Mesodermal cell (in vitro differentiated cells): Measurements from ENCODE around the gene UBAP2.
"Not testable (repeated sequence)": the region's sequence is repeated elsewhere in the genome, so short reads cannot be mapped to it uniquely, and the experiment has no call there.

Experiments
- H3K27ac ChIP-seq: 2 replicates; pipeline ENCODE4 v1.7.0; 2013; ENCODE audit warnings: mild to moderate bottlenecking, low read depth, low read length, moderate library complexity; ENCODE audit not compliant: severe bottlenecking
- H3K36me3 ChIP-seq: 2 replicates; pipeline ENCODE4 v1.7.1; 2013; ENCODE audit warnings: mild to moderate bottlenecking, low read length, moderate library complexity; ENCODE audit not compliant: control insufficient read depth, insufficient read depth
- H3K4me1 ChIP-seq: one replicate; pipeline ENCODE4 v1.7.1; 2013; ENCODE audit warnings: mild to moderate bottlenecking, low read length; ENCODE audit not compliant: insufficient read depth, control insufficient read depth, poor library complexity, severe bottlenecking
- H3K4me3 ChIP-seq: 2 replicates; pipeline ENCODE4 v1.7.0; 2013; ENCODE audit warnings: low read length, control low read depth, mild to moderate bottlenecking; ENCODE audit not compliant: insufficient read depth, poor library complexity, severe bottlenecking; ENCODE audit errors: extremely low read depth
- H3K9me3 ChIP-seq: 2 replicates; pipeline ENCODE4 v1.7.1; 2013; ENCODE audit warnings: mild to moderate bottlenecking, low read length, moderate library complexity; ENCODE audit not compliant: control insufficient read depth
- WGBS, 2 experiments: methylation state at CpG; one replicate each; pipeline ENCODE4 v1.1.5; 2013; ENCODE audit warnings: missing lambda C conversion rate in 2 of 2; ENCODE audit not compliant: insufficient coverage in 2 of 2; 5-methylcytosine and 5-hydroxymethylcytosine counted together

UBAP2 gene

GRCh38 chr9:33988219-33988890, 60.3 kb downstream of the UBAP2 start:
- Histone ChIP-seq H3K4me3 (no peak overlapping the region), H3K36me3 (peaks cover 79% of the 10 kb centered on the region), H3K27ac (no peak overlapping the region), H3K9me3 (no peaks in the 10 kb centered on the region), H3K4me1 (no peaks in the 10 kb centered on the region)
- 86 to 95% methylated on average over 3 to 5 of the region's 5 CpGs for WGBS, 2 experiments

- Histone ChIP-seq H3K4me3 (no peak overlapping the region), H3K9me3 (no peaks in the 10 kb centered on the region), H3K27ac (no peak overlapping the region), H3K4me1 (no peaks in the 10 kb centered on the region), H3K36me3 (peaks cover 73% of the 10 kb centered on the region)
- no CpG with 5 or more reads among the region's 3 CpGs for WGBS, 2 experiments
These were observed 72.3 kb downstream of the UBAP2 start for GRCh38 chr9:33976414-33976813.

- H3K9me3 ChIP-seq = no peaks in the 10 kb centered on the region
- H3K36me3 ChIP-seq = peaks cover 73% of the 10 kb centered on the region
- no peak overlapping the region for H3K27ac ChIP-seq
- no peaks in the 10 kb centered on the region for H3K4me1 ChIP-seq
- 100% methylated on average over 1 of the region's 2 CpGs; no CpG with 5 or more reads in 1 of the 2 experiments for WGBS, 2 experiments
- no peak overlapping the region for H3K4me3 ChIP-seq
These were observed 76.0 kb downstream of the UBAP2 start for GRCh38 chr9:33972698-33973097.

- Histone ChIP-seq H3K4me1 (no peaks in the 10 kb centered on the region), H3K9me3 (no peaks in the 10 kb centered on the region), H3K27ac (no peak overlapping the region), H3K36me3 (peaks cover 56% of the 10 kb centered on the region), H3K4me3 (no peak overlapping the region)
- 100% methylated on average over 1 of the region's 2 CpGs; no CpG with 5 or more reads in 1 of the 2 experiments for WGBS, 2 experiments
These were observed 84.5 kb downstream of the UBAP2 start for GRCh38 chr9:33964086-33964768.

GRCh38 chr9:33962468-33962867, 86.2 kb downstream of the UBAP2 start:
- peaks cover 70% of the 10 kb centered on the region for H3K36me3 ChIP-seq
- 72 to 100% methylated on average over 2 of the region's 7 CpGs for WGBS, 2 experiments
- not testable (repeated sequence) for H3K4me1 ChIP-seq, H3K4me3 ChIP-seq, H3K9me3 ChIP-seq, H3K27ac ChIP-seq

- Histone ChIP-seq H3K36me3 (peaks cover 76% of the 10 kb centered on the region), H3K4me1 (no peaks in the 10 kb centered on the region)
- WGBS, 2 experiments = no CpG with 5 or more reads among the region's 2 CpGs
These were observed 89.0 kb downstream of the UBAP2 start for GRCh38 chr9:33959725-33960124.

GRCh38 chr9:33956544-33956943, 92.1 kb downstream of the UBAP2 start:
- no peaks in the 10 kb centered on the region for H3K4me1 ChIP-seq
- peaks cover 86% of the 10 kb centered on the region for H3K36me3 ChIP-seq
- no peak overlapping the region for H3K4me3 ChIP-seq
- H3K27ac ChIP-seq = no peak overlapping the region
- H3K9me3 ChIP-seq = no peaks in the 10 kb centered on the region
- 100% methylated on average over 1 of the region's 4 CpGs for WGBS, 2 experiments

More at GRCh38 chr9:33959725-33960124, 89.0 kb downstream of the UBAP2 start:
- Histone ChIP-seq H3K27ac (no peak overlapping the region), H3K4me3 (no peak overlapping the region), H3K9me3 (no peaks in the 10 kb centered on the region)

- Histone ChIP-seq H3K36me3 (peaks cover 76% of the 10 kb centered on the region), H3K4me1 (no peaks in the 10 kb centered on the region), H3K4me3 (no peak overlapping the region), H3K9me3 (no peaks in the 10 kb centered on the region), H3K27ac (no peak overlapping the region)
- 80% methylated on average over 1 of the region's 2 CpGs; no CpG with 5 or more reads in 1 of the 2 experiments for WGBS, 2 experiments
These were observed 96.6 kb downstream of the UBAP2 start for GRCh38 chr9:33952066-33952465.

- H3K36me3 ChIP-seq = peaks cover 72% of the 10 kb centered on the region
- no peak overlapping the region for H3K4me3 ChIP-seq
- H3K4me1 ChIP-seq = no peaks in the 10 kb centered on the region
- WGBS, 2 experiments = no CpG with 5 or more reads among the region's 1 CpG
- no peaks in the 10 kb centered on the region for H3K9me3 ChIP-seq
- H3K27ac ChIP-seq = no peak overlapping the region
These were observed 98.3 kb downstream of the UBAP2 start for GRCh38 chr9:33950371-33950770.

GRCh38 chr9:33946779-33947535, 101.7 kb downstream of the UBAP2 start:
- no peaks in the 10 kb centered on the region for H3K9me3 ChIP-seq
- H3K27ac ChIP-seq = no peak overlapping the region
- 93 to 100% methylated on average over 2 to 3 of the region's 3 CpGs for WGBS, 2 experiments
- peaks cover 85% of the 10 kb centered on the region for H3K36me3 ChIP-seq
- no peak overlapping the region for H3K4me3 ChIP-seq
- H3K4me1 ChIP-seq = no peaks in the 10 kb centered on the region
